Astrocyte (in vitro differentiated cells and primary cell): Measurements from ENCODE around the gene SQSTM1.

Source experiments
- EZH2 ChIP-seq: IDR thresholded peaks from 2 replicates; pipeline ENCODE4 v1.6.1; 2012; ENCODE audit warnings: mild to moderate bottlenecking, low read length, inconsistent platforms; ENCODE audit not compliant: insufficient read depth
- TF ChIP-seq, protein P1 (sequence below): IDR thresholded peaks from 2 replicates; pipeline ENCODE4 v1.5.1; 2011; ENCODE audit warnings: low read depth, mild to moderate bottlenecking, inconsistent platforms, low read length, moderate library complexity; ENCODE audit not compliant: insufficient read depth

DNA sequence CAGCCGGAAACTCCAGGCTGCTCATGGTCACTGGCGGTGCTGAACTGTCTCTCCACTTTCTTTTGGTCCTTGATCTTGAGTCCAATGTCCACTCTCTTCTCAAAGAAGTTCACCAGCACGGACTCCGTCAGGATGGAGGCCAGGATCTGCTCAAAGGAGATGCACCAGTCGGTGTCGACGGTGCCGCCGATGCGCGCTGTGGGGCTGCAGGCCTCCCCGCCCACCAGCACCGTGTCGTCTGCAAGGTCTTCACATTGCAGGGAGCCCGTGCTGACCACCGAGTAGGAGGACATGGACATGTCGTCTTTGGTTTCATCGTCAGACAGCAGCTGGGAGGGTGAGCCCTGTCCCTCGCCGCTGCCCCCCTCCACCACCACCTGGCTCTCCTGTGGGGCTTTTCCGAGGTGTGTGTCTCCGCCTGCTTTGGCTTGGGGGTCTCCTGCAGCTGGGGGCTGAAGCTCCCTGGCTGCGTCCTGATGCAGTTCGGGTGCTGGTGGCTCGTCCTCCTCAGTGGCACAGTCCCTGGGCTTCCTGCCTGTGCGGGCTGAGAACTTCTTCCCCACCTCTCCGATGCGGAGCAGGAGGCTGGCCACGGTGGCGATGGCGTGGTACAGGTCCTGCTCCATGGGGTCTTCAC is 42.9 kb downstream of the SQSTM1 start:
- TF ChIP-seq, protein P1, sequence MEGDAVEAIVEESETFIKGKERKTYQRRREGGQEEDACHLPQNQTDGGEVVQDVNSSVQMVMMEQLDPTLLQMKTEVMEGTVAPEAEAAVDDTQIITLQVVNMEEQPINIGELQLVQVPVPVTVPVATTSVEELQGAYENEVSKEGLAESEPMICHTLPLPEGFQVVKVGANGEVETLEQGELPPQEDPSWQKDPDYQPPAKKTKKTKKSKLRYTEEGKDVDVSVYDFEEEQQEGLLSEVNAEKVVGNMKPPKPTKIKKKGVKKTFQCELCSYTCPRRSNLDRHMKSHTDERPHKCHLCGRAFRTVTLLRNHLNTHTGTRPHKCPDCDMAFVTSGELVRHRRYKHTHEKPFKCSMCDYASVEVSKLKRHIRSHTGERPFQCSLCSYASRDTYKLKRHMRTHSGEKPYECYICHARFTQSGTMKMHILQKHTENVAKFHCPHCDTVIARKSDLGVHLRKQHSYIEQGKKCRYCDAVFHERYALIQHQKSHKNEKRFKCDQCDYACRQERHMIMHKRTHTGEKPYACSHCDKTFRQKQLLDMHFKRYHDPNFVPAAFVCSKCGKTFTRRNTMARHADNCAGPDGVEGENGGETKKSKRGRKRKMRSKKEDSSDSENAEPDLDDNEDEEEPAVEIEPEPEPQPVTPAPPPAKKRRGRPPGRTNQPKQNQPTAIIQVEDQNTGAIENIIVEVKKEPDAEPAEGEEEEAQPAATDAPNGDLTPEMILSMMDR = no peak
- no peak for TF ChIP-seq EZH2
